RWPE1 (cell line): ENCODE data around the gene CLCNKB.
"Not testable (repeated sequence)": the region's sequence is repeated elsewhere in the genome, so short reads cannot be mapped to it uniquely, and the experiment has no call there.

Experiments
- CTCF ChIA-PET: fragments of 350-600 bp; sonication (Branson Sonifier 250); formaldehyde crosslinking; extraction: SDS; loops from one replicate; lab custom pipeline; 2021; lab: Yijun Ruan, JAX
- POLR2A ChIA-PET: fragments of 400-600 bp; formaldehyde crosslinking; extraction: SDS; loops from one replicate; lab custom pipeline; 2020; ENCODE audit warnings: antibody characterized with exemption; ENCODE audit not compliant: low non-redundant PET; lab: Yijun Ruan, JAX
- DNase-seq: peaks from one replicate; pipeline ENCODE4 v3.0.0; 2012; ENCODE audit warnings: low spot score
- H3K27ac ChIP-seq: fragments of 450-650 bp; 2 replicates; pipeline ENCODE4 v1.5.1; 2017
- TF ChIP-seq, protein P1 (sequence below): fragments of 450-650 bp; conservative IDR thresholded peaks from 2 replicates; pipeline ENCODE4 v1.5.1; 2017; ENCODE audit warnings: low read depth, mild to moderate bottlenecking

Gene CLCNKB

DNA sequence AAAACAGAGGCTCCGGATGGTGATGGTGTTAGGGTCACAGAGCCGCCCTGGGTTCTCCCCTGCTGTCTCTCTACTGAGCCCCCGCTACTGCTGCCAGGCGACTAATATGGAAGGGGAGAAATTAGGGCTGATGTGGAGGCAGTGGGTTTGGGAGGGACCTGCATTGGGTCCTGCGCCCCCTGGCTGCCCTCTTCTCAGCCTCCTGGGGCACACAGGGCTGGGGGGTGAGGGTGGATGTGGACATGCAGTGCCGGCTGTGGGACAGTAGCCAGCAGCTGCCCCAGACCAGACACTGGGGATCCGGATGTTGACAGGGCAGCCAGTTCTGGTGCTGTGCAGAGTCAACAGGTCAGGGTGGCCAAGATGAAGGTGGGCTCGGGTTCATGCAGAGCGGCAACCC lies 1.5 kb upstream of the CLCNKB start:
- H3K27ac ChIP-seq = no peak overlapping the region
- no peak for DNase-seq
- CTCF ChIA-PET = no interaction called here
- TF ChIP-seq, protein P1, sequence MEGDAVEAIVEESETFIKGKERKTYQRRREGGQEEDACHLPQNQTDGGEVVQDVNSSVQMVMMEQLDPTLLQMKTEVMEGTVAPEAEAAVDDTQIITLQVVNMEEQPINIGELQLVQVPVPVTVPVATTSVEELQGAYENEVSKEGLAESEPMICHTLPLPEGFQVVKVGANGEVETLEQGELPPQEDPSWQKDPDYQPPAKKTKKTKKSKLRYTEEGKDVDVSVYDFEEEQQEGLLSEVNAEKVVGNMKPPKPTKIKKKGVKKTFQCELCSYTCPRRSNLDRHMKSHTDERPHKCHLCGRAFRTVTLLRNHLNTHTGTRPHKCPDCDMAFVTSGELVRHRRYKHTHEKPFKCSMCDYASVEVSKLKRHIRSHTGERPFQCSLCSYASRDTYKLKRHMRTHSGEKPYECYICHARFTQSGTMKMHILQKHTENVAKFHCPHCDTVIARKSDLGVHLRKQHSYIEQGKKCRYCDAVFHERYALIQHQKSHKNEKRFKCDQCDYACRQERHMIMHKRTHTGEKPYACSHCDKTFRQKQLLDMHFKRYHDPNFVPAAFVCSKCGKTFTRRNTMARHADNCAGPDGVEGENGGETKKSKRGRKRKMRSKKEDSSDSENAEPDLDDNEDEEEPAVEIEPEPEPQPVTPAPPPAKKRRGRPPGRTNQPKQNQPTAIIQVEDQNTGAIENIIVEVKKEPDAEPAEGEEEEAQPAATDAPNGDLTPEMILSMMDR = no peak
- POLR2A ChIA-PET = no interaction called here

DNA sequence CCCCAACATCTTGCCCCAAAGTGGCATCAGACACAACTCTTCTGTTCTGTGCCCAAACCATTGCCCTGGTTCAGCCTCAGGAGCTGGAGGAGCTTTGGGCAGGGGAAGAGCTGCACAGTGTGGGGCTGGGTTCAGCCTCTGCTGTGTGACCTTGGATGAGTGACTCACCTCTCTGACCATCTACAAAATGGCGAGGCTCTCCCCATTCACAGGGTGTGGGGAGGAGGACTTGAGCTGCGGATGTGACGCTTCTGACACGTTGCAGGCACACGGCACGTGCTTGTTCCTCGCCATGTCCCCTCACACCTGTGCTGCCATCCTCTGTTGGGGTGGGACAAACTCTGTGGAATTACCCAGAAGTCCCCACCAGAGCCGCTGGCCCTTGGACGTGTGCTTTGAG lies 928 bp upstream of the CLCNKB start:
- CTCF ChIA-PET, POLR2A ChIA-PET, H3K27ac ChIP-seq, DNase-seq: not testable (repeated sequence)

DNA sequence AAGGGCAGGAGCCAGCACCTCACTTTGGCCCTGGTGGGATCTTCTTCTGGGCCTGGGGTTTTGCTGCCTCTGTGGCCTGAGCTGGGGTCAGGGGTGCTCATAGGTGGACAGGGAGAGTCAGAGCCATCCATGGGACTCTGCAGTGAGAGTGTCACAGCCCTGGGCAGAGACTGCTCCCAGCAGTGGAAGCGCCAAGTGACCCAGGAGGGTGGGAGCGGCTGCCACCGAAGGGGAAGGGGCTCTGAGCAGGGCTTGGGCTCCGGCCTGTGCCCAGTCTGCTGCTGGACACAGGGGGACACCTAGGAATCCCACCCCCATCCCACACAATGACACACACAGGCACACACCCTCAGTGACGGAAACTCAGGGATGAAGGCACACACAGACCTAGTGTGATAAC lies 368 bp downstream of the CLCNKB start:
- CTCF ChIA-PET = interaction anchor here (0.6 kb wide), 1 partner anchor 338 kb away, joined by 5 read pairs; no protein-coding TSS in a partner anchor
- H3K27ac ChIP-seq = no peak overlapping the region
- no peak for DNase-seq
- TF ChIP-seq, protein P1 = no peak
- POLR2A ChIA-PET = no interaction called here

DNA sequence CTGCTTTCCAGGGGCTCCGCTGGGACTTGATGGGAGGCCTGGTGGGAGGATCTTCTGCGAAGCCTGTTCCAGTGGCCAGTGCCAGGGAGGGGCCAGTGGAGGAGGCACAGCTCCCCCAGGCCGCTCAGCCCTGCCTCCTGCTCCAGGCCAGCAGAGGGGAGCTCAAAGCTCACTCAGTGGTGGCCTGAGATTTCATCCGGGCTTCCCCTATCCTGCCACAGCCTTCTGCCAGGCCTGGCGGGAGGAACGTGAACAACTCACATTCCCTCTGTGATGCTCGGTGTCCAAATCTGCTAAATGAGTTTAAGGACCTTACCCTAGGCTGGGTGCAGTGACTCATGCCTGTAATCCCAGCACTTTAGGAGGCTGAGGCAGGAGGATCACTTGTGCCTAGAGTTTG lies 3.3 kb downstream of the CLCNKB start:
- TF ChIP-seq, protein P1 = no peak
- ChIA-PET POLR2A (no interaction called here), CTCF (interaction anchor here (0.5 to 1.1 kb wide), 5 partner anchors 9 to 369 kb away, joined by 3 to 5 read pairs (median 4); partner anchors contain the start of gene FAM131C)
- H3K27ac ChIP-seq = no peak overlapping the region
- no peak for DNase-seq

DNA sequence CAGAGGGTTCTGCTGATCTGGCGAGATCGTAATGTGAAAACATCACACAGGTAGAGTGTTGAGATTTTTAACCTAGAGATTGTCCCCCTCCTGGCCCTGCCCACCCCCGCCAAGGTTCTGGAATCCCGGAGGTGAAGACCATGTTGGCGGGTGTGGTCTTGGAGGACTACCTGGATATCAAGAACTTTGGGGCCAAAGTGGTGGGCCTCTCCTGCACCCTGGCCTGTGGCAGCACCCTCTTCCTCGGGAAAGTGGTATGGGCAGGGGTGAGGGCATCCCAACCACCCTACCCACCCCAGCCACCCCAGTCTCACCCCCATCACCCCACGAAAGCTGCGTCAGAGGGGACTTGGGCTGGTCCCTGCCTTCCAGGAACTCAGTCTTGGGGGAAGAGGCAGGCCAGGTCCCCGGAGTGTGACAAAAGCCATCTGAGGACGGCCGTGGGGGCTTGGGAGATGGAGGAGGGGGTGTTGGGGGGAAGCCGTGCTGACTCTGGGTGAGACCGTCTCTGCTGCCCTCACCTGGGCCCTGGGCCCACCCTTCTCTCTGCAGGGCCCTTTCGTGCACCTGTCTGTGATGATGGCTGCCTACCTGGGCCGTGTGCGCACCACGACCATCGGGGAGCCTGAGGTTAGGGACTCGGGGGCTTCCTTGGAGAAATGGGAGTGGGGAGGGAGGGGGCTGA lies 4.4 kb downstream of the CLCNKB start:
- TF ChIP-seq, protein P1 = no peak
- no peak overlapping the region for H3K27ac ChIP-seq
- DNase-seq = no peak
- POLR2A ChIA-PET = no interaction called here
- CTCF ChIA-PET = interaction anchor here (0.6 to 0.9 kb wide), 3 partner anchors 8 to 370 kb away, joined by 3 to 5 read pairs (median 4); no protein-coding TSS in a partner anchor

DNA sequence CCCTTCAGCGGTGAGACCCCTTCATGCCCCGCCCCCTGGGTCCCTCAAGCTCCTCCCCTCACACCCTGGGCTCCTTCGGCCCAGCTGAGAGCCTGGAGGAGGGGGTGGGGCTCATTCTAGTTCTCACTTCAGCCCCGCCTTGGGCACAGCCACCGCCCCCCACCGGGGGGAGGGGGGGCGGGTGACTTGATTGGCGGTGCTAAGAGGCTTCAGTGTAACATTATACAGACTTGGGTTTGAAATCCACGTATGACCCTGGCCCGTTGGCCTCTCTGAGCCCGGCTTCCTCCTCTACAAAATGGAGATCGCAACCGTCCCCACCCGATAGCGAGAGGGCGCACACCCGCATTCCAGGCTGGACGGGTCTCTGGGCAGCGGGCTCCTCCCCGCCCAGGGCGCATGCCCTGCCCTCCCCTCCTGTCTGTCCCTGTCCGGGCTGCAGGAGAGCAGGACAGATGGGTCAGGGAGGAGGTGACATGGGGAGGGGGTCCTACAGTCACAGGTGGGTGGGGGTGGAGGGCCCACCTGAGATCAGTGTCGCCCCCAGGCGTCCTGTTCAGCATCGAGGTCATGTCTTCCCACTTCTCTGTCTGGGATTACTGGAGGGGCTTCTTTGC lies 5.1 kb downstream of the CLCNKB start:
- no peak overlapping the region for H3K27ac ChIP-seq
- ChIA-PET POLR2A (no interaction called here), CTCF (no interaction called here)
- DNase-seq = no peak
- TF ChIP-seq, protein P1 = no peak

DNA sequence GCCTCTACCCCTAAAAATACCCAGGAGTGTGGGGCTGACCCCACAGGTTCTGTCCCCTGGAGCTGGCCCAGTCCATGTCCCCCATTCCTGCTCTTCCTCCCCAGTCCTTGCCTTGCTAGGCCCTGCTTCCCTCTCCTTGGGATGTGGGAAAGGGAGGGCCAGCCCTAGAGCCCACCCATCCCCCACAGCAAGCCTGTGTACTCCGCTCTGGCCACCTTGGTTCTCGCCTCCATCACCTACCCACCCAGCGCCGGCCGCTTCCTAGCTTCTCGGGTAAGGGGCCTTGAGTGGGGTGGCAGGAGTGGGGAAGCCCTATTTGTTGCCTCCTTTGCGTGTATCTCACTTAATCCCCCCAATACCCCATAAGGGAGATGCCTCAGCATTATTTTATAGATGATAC lies 6.7 kb downstream of the CLCNKB start:
- POLR2A ChIA-PET = no interaction called here
- TF ChIP-seq, protein P1 = no peak
- CTCF ChIA-PET = interaction anchor here (0.7 kb wide), 1 partner anchor 442 kb away, joined by 3 read pairs; no protein-coding TSS in a partner anchor
- DNase-seq = no peak
- no peak overlapping the region for H3K27ac ChIP-seq
